ENCODE measurements around the gene ARNT2. TPM values are rescaled to one million over a fixed set of nuclear protein-coding genes. Genes with fewer than 3 reads are reported as not detected.

Gene ARNT2
- total RNA-seq, 1 experiment from 2014 or later: not detected

GRCh38 chr15:80531796-80532195 lies 127.6 kb downstream of the ARNT2 start:
- Histone ChIP-seq H3K4me3 (ENCODE audit: low read length) (no peak overlapping the region), H2AFZ (ENCODE audit: low read length) (no peak overlapping the region)

GRCh38 chr15:80533790-80534333 lies 129.7 kb downstream of the ARNT2 start:
- peaks cover 7% of the 10 kb centered on the region for H3K4me1 ChIP-seq (ENCODE audit: low read length)
- no peaks in the 10 kb centered on the region for H3K36me3 ChIP-seq (ENCODE audit: insufficient read depth, low read length)
- no peak overlapping the region for H2AFZ ChIP-seq (ENCODE audit: low read length)
- H4K20me1 ChIP-seq (ENCODE audit: insufficient read depth, low read depth, low read length): no peaks in the 10 kb centered on the region
- H3K9me3 ChIP-seq (ENCODE audit: low read length): no peaks in the 10 kb centered on the region
- no peak overlapping the region for H3K4me3 ChIP-seq (ENCODE audit: low read length)
- no peaks in the 10 kb centered on the region for H3K27me3 ChIP-seq (ENCODE audit: low read length)
- no peak overlapping the region for H3K27ac ChIP-seq (ENCODE audit: low read length)
- H3K9me2 ChIP-seq (replicated peaks; ENCODE audit: insufficient read depth, low read length): no peaks in the 10 kb centered on the region
- H3K79me2 ChIP-seq (ENCODE audit: low read length): no peaks in the 10 kb centered on the region
- H3K4me2 ChIP-seq (ENCODE audit: low read depth, low read length, poor library complexity, severe bottlenecking): no peak overlapping the region
- H3K9ac ChIP-seq (ENCODE audit: low read length): no peak overlapping the region
- DNase-seq: no peak

More at GRCh38 chr15:80531796-80532195, 127.6 kb downstream of the ARNT2 start:
- Histone ChIP-seq H4K20me1 (ENCODE audit: insufficient read depth, low read depth, low read length) (no peaks in the 10 kb centered on the region), H3K4me2 (ENCODE audit: low read depth, low read length, poor library complexity, severe bottlenecking) (no peak overlapping the region), H3K27ac (ENCODE audit: low read length) (no peak overlapping the region), H3K36me3 (ENCODE audit: insufficient read depth, low read length) (no peaks in the 10 kb centered on the region), H3K4me1 (ENCODE audit: low read length) (peaks cover 7% of the 10 kb centered on the region), H3K9me2 (replicated peaks; ENCODE audit: insufficient read depth, low read length) (no peaks in the 10 kb centered on the region), H3K27me3 (ENCODE audit: low read length) (no peaks in the 10 kb centered on the region), H3K79me2 (ENCODE audit: low read length) (no peaks in the 10 kb centered on the region), H3K9ac (ENCODE audit: low read length) (no peak overlapping the region), H3K9me3 (ENCODE audit: low read length) (no peaks in the 10 kb centered on the region)
- DNase-seq: no peak

GRCh38 chr15:80536231-80536630 lies 132.0 kb downstream of the ARNT2 start:
- no peak overlapping the region for H2AFZ ChIP-seq (ENCODE audit: low read length)
- H3K9ac ChIP-seq (ENCODE audit: low read length): no peak overlapping the region

GRCh38 chr15:80536716-80537115 lies 132.5 kb downstream of the ARNT2 start:
- no peak for DNase-seq

More at GRCh38 chr15:80536231-80536630, 132.0 kb downstream of the ARNT2 start:
- H4K20me1 ChIP-seq (ENCODE audit: insufficient read depth, low read depth, low read length): no peaks in the 10 kb centered on the region
- no peaks in the 10 kb centered on the region for H3K79me2 ChIP-seq (ENCODE audit: low read length)
- H3K9me2 ChIP-seq (replicated peaks; ENCODE audit: insufficient read depth, low read length): no peaks in the 10 kb centered on the region
- H3K4me1 ChIP-seq (ENCODE audit: low read length): no peaks in the 10 kb centered on the region
- no peaks in the 10 kb centered on the region for H3K36me3 ChIP-seq (ENCODE audit: insufficient read depth, low read length)
- H3K4me3 ChIP-seq (ENCODE audit: low read length): no peak overlapping the region
- H3K9me3 ChIP-seq (ENCODE audit: low read length): no peaks in the 10 kb centered on the region
- no peaks in the 10 kb centered on the region for H3K27me3 ChIP-seq (ENCODE audit: low read length)
- no peak for DNase-seq
- no peak overlapping the region for H3K4me2 ChIP-seq (ENCODE audit: low read depth, low read length, poor library complexity, severe bottlenecking)
- H3K27ac ChIP-seq (ENCODE audit: low read length): no peak overlapping the region

GRCh38 chr15:80545078-80545477 lies 140.9 kb downstream of the ARNT2 start:
- DNase-seq: no peak
- Histone ChIP-seq H3K4me3 (ENCODE audit: low read length) (no peak overlapping the region), H3K79me2 (ENCODE audit: low read length) (no peaks in the 10 kb centered on the region), H3K9me2 (replicated peaks; ENCODE audit: insufficient read depth, low read length) (no peaks in the 10 kb centered on the region), H3K27me3 (ENCODE audit: low read length) (no peaks in the 10 kb centered on the region), H2AFZ (ENCODE audit: low read length) (no peak overlapping the region), H3K4me1 (ENCODE audit: low read length) (no peaks in the 10 kb centered on the region), H3K36me3 (ENCODE audit: insufficient read depth, low read length) (no peaks in the 10 kb centered on the region), H4K20me1 (ENCODE audit: insufficient read depth, low read depth, low read length) (no peaks in the 10 kb centered on the region), H3K9me3 (ENCODE audit: low read length) (no peaks in the 10 kb centered on the region), H3K9ac (ENCODE audit: low read length) (no peak overlapping the region), H3K4me2 (ENCODE audit: low read depth, low read length, poor library complexity, severe bottlenecking) (no peak overlapping the region), H3K27ac (ENCODE audit: low read length) (no peak overlapping the region)

More at GRCh38 chr15:80536716-80537115, 132.5 kb downstream of the ARNT2 start:
- Histone ChIP-seq H3K9me3 (ENCODE audit: low read length) (no peaks in the 10 kb centered on the region), H3K9me2 (replicated peaks; ENCODE audit: insufficient read depth, low read length) (no peaks in the 10 kb centered on the region), H3K36me3 (ENCODE audit: insufficient read depth, low read length) (no peaks in the 10 kb centered on the region), H3K79me2 (ENCODE audit: low read length) (no peaks in the 10 kb centered on the region), H4K20me1 (ENCODE audit: insufficient read depth, low read depth, low read length) (no peaks in the 10 kb centered on the region), H3K4me1 (ENCODE audit: low read length) (no peaks in the 10 kb centered on the region), H3K9ac (ENCODE audit: low read length) (no peak overlapping the region), H3K4me3 (ENCODE audit: low read length) (no peak overlapping the region), H3K27ac (ENCODE audit: low read length) (no peak overlapping the region), H2AFZ (ENCODE audit: low read length) (no peak overlapping the region), H3K27me3 (ENCODE audit: low read length) (no peaks in the 10 kb centered on the region), H3K4me2 (ENCODE audit: low read depth, low read length, poor library complexity, severe bottlenecking) (no peak overlapping the region)

- Histone ChIP-seq H3K79me2 (ENCODE audit: low read length) (no peaks in the 10 kb centered on the region), H3K27me3 (ENCODE audit: low read length) (no peaks in the 10 kb centered on the region), H2AFZ (ENCODE audit: low read length) (no peak overlapping the region), H3K9me3 (ENCODE audit: low read length) (no peaks in the 10 kb centered on the region), H3K4me3 (ENCODE audit: low read length) (no peak overlapping the region), H4K20me1 (ENCODE audit: insufficient read depth, low read depth, low read length) (no peaks in the 10 kb centered on the region), H3K4me2 (ENCODE audit: low read depth, low read length, poor library complexity, severe bottlenecking) (no peak overlapping the region), H3K36me3 (ENCODE audit: insufficient read depth, low read length) (no peaks in the 10 kb centered on the region), H3K9me2 (replicated peaks; ENCODE audit: insufficient read depth, low read length) (no peaks in the 10 kb centered on the region), H3K9ac (ENCODE audit: low read length) (no peak overlapping the region), H3K4me1 (ENCODE audit: low read length) (no peaks in the 10 kb centered on the region), H3K27ac (ENCODE audit: low read length) (no peak overlapping the region)
- DNase-seq: no peak
Measured at GRCh38 chr15:80547264-80547663, 143.1 kb downstream of the ARNT2 start.

GRCh38 chr15:80549191-80549590 lies 145.0 kb downstream of the ARNT2 start:
- no peaks in the 10 kb centered on the region for H3K27me3 ChIP-seq (ENCODE audit: low read length)
- H4K20me1 ChIP-seq (ENCODE audit: insufficient read depth, low read depth, low read length): no peaks in the 10 kb centered on the region
- DNase-seq: no peak
- H3K4me2 ChIP-seq (ENCODE audit: low read depth, low read length, poor library complexity, severe bottlenecking): no peak overlapping the region
- no peaks in the 10 kb centered on the region for H3K4me1 ChIP-seq (ENCODE audit: low read length)
- H3K36me3 ChIP-seq (ENCODE audit: insufficient read depth, low read length): no peaks in the 10 kb centered on the region
- H3K9me2 ChIP-seq (replicated peaks; ENCODE audit: insufficient read depth, low read length): no peaks in the 10 kb centered on the region
- no peak overlapping the region for H3K9ac ChIP-seq (ENCODE audit: low read length)
- no peaks in the 10 kb centered on the region for H3K79me2 ChIP-seq (ENCODE audit: low read length)
- H3K9me3 ChIP-seq (ENCODE audit: low read length): no peaks in the 10 kb centered on the region
- no peak overlapping the region for H3K4me3 ChIP-seq (ENCODE audit: low read length)
- no peak overlapping the region for H2AFZ ChIP-seq (ENCODE audit: low read length)
- no peak overlapping the region for H3K27ac ChIP-seq (ENCODE audit: low read length)

- H3K9me2 ChIP-seq (replicated peaks; ENCODE audit: insufficient read depth, low read length): no peaks in the 10 kb centered on the region
- H3K4me1 ChIP-seq (ENCODE audit: low read length): no peaks in the 10 kb centered on the region
- H2AFZ ChIP-seq (ENCODE audit: low read length): no peak overlapping the region
- no peak overlapping the region for H3K4me2 ChIP-seq (ENCODE audit: low read depth, low read length, poor library complexity, severe bottlenecking)
- H3K27ac ChIP-seq (ENCODE audit: low read length): no peak overlapping the region
- no peak overlapping the region for H3K4me3 ChIP-seq (ENCODE audit: low read length)
- no peaks in the 10 kb centered on the region for H3K27me3 ChIP-seq (ENCODE audit: low read length)
- H4K20me1 ChIP-seq (ENCODE audit: insufficient read depth, low read depth, low read length): no peaks in the 10 kb centered on the region
- H3K36me3 ChIP-seq (ENCODE audit: insufficient read depth, low read length): no peaks in the 10 kb centered on the region
- H3K9ac ChIP-seq (ENCODE audit: low read length): no peak overlapping the region
- no peaks in the 10 kb centered on the region for H3K79me2 ChIP-seq (ENCODE audit: low read length)
- DNase-seq: no peak
- H3K9me3 ChIP-seq (ENCODE audit: low read length): no peaks in the 10 kb centered on the region
Measured at GRCh38 chr15:80549654-80550053, 145.5 kb downstream of the ARNT2 start.

Measured in Karpas-422 (cell line).